Dermis microvascular lymphatic vessel endothelial cell (primary cell): ENCODE data around the gene SNPH. TPM values are rescaled to one million over a fixed set of nuclear protein-coding genes. Genes with fewer than 3 reads are reported as not detected.

Experiments
- DNase-seq, 2 donors: peaks; one replicate each; pipeline versions ENCODE4 v3.0.0 to v3.0.0-alpha.2; 2010; ENCODE audit warnings: low read depth in 2 of 2
- total RNA-seq: library from RNA; depleted of rRNA; stranded (reverse); fragments of >200 nt; gene quantifications from 2 replicates; pipeline ENCODE4 v1.2.1, GENCODE V29; 2014

Gene SNPH
- total RNA-seq, 1 donor from 2014 or later, result 1.8 TPM

GRCh38 chr20:1307171-1307570, 41.1 kb downstream of the SNPH start:
- no peak for DNase-seq

GRCh38 chr20:1307571-1307971, 41.5 kb downstream of the SNPH start:
- DNase-seq, result no peak

- no peak for DNase-seq
Observed at GRCh38 chr20:1308067-1308701, 42.1 kb downstream of the SNPH start.

GRCh38 chr20:1308702-1309095, 42.6 kb downstream of the SNPH start:
- DNase-seq, result no peak

GRCh38 chr20:1309439-1309847, 43.3 kb downstream of the SNPH start:
- no peak for DNase-seq

DNA sequence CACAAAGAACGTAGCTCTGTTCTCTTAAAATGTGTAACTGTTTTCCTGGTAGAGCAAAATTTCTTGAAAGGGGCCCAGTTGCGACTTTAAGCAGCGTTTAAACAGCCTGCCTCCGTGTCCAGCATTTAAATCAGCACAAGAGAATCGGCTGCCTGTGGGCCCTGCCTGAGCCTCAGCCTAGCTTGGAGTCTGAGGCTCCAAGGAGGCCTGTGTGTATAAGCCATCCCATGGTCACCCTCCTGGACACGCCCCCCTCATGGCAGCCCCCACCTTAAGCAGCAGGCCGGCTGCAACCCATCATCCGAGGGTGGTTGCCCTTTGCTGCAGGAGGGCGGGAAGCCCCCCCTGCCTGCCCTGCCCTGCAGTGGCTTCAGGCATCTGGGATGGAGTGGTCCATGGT, 44.0 kb downstream of the SNPH start:
- DNase-seq, result no peak

DNA sequence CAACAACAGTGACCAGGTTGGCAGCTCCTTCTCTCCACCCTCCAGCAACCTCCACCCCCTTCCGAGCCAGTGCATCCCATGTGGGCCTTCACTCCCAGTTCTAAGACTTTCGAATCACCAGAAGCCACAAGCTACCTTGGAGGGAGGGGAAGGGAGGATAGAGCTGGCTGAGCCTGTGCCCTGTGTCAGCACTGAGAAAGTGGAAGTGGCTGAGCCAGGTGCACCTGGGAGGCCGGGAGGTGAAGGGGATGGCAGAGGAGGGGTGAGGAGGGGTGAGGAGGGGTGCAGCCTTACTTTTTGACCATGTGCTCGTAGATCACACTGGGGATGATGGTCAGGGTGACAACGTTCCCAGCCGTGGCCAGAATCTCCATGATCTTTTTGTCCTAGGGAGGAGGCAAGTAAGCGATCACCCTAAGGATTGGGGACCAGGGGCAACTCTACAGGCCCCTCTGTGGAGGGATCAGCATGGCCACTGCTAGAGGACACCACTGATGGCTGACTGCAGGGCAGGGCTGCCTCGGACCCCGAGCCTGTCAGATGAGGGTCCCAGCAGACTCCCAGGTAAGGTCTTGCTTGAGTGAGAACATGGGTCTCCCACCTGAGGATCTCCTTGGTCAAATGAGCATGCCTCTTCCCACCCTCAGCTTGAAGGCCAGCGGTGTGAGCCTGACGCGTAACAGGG, 44.6 kb downstream of the SNPH start:
- DNase-seq, result no peak

DNA sequence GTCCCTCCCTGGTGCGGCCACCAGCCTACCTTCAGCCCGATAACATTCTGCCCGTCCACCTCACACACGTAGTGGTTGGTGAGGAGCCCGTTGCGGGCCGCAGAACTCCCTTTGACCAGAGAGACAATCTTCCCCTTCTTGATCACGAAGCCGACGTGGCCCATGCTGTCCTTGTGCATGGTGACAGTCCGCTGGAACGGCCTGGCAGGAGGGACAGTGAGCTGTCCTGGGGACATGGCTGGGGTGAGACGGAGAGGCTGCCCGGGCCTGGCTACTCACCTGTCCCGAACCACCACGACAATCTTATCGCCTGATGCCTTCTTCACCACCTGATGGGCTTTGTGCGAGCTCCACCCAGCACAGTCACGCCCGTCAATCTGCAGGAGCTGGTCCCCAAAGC, 46.2 kb downstream of the SNPH start:
- no peak for DNase-seq

- no peak for DNase-seq
Observed at GRCh38 chr20:1312904-1313235, 46.8 kb downstream of the SNPH start.

GRCh38 chr20:1313236-1313964, 47.3 kb downstream of the SNPH start:
- DNase-seq, result peak; percentile 71 to 78

DNA sequence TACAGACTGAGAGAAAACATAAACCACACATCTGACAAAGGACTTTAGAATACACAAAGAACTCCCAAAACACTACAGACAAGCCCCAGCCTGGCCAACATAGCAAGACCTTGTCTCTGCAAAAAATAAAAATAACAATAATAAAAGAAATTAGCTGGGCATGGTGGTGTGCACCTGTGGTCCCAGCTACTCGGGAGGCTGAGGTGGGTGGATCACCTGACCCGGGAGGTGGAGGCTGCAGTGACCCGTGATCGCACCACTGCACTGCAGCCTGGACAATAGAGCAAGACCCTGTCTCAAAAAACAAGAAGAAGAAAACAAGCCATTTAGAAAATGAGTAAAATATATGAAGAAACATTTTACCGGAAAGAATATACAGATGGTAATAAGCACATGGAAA, 49.7 kb downstream of the SNPH start:
- no peak for DNase-seq

DNA sequence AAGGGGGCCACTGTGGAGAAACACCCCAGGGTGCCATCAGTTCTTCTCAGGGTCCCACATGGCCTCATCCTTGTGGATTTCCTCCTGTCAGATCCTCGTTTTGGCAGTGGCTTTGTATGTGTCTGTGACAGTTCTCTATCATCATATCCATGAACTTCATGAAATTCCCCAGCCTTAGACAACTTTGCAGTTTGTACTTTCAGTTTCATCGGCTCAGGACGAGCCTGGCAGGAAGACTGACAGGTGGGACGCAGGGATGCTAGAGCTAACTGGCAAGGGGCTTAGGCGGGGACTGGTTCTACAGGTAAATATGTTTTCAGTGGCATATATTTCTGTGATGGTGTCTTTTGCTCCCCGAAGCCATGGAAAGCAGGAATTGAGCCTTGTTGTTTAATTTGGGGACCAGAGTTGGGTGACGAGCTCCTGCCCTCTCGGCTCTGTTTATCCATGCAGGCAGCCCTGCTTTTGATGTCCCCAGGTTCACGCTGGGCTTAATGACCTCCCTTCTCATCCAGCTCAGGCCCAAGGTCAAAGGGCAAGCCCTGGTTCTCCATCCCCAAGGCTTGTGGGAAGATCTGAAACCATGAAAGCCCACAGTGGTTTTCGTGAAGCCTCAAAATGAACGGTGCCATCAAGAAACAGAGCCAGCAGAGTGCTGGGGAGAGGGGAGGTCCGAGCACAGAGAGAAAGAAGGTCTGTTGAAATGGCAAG, 51.6 kb downstream of the SNPH start:
- peak in 1 of 2 donors; percentile 61 for DNase-seq

- DNase-seq, result no peak
Observed at GRCh38 chr20:1319051-1319450, 53.0 kb downstream of the SNPH start.

- no peak for DNase-seq
Observed at GRCh38 chr20:1319462-1319861, 53.4 kb downstream of the SNPH start.

DNA sequence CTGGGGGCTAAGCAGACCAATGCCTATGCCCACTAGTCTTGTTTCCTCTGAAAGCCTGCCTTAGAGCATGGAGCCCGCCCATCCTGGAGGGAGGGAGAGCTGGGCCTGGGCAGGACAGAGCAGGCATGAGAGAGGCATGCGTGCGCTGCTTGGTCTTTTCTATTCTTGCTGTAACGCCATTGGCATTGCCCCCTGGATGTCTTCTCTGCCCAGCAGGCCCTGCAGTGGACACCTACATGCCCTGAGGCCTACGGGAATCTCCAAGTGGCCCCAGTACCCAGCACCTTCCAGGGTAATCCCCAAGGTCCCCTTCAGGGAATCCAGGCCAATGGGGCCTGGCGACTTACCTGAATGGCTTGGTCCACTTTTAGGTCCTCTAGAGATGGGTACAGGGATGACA, 53.9 kb downstream of the SNPH start:
- no peak for DNase-seq

DNA sequence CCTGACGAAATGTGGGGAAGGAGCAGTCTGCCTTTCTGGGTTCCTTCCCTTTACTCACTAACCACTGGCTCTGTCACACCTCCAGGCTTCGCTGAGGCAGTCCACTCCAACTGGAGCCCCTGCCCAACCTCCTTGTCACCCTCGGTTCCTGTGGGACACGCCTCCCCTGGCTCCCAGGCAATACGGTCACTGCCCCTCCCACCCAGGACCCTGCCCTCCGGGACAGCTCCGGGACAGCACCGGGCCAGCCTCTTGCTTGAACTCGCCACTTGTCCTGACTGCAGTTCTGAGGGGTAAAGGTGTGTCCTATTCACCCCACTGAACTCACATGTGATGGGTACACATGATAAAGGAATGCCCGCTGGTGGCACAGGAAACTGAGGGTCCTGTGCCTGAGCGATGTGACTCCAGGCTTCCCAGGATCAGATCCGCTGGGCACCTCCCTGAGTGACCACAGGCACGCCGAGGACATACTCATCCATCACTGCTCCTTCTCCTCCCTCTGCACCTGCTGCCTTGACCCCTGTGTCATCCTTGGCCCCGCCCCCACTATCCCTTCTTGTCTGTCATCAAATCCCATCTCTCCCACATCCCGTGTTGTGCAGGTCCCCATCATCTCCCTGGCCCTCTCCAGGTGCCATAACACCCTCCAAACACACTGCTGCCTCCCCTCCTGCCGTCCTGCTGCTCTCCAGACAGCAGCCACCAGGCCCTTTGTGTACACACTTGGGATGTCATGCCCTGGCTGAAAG, 55.0 kb downstream of the SNPH start:
- no peak for DNase-seq

DNA sequence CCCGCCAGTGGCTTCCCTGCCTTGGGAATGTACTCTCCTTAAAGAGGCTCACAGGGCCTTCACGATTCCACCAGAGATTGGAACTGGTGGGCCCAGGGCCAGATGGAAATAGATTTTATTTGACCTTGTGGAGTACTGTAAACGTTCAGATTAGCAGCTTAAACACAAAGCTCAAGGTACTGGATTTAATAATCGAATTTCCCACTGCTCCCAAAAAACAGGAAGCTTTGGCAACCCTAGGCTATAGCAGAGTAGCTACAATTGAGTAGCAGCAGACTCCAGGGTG, 55.5 kb downstream of the SNPH start:
- DNase-seq, result no peak

DNA sequence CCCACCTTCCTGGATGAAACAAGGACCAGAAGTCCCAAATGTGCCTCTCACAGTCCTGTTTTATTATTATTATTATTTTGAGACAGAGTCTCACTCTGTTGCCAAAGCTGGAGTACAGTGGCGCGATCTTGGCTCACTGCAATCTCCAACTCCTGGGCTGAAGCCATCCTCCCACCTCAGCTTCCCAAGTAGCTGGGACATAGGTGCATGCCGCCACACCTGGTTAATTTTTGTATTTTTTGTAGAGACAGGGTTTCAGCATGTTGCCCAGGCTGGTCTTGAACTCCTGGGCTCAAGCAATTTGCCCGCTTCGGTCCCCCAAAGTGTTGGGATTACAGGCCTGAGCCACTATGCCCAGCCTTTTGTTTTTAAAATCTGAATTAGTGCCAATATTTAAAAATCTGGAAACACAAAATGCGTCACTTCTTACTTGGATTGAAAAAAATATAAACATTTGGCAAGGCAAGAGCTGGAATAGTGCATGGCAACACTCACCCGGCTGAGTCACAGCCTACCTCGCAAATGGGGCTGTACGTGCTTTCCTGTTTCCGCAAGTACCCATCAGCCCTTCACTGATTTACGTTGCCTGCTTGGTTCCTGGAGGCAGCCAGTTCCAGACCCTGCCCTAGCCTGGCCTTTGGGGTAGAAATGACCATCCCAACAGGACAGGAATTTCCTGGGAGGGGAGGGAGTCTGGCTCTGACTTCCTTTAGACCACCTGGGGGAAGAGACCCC, 56.6 kb downstream of the SNPH start:
- DNase-seq, result peak; percentile 98 to 99

GRCh38 chr20:1323256-1323655, 57.2 kb downstream of the SNPH start:
- DNase-seq, result peak; percentile 40 to 48

DNA sequence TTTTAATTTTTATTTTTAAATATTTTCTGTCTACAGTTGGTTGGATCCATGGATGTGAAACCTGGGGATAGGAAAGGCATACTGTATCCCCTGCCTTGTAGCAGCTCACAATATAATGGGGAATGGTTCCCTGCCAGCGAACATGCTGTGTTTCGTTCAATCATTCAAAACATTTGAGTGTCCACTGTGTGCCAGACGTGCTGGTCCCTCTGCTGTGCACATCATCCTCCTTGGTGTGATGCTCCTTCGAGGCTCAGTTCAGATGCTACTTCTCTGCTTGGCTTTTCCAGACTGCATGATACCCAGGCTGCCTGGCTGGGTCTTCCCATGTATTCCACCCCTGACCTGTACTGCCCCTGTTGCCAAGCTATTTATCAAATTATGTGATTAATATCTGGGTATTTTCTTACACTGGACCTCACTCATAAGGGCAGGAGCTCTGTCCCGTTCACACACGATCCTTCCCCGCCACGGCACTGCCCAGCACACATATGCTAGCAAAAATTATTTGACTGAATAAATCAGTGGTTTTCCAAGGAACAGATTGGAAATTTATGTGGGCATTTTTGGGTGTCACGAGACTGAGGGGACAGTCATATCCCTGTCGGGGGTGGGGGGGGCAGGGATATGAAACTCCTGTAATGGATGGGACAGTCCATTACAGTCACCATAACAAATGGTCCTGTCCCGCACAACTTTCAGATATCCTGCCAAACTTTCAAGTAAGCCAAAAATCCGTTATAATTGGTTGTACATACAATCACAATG, 57.9 kb downstream of the SNPH start:
- no peak for DNase-seq
